GM10248 (cell line): ENCODE results near the gene ABHD16B.

ENCODE experiments used
- CTCF ChIA-PET: fragments of 300-600 bp; sonication (Branson Sonifier 250); formaldehyde crosslinking; extraction: SDS; loops from one replicate; lab custom pipeline; 2021; ENCODE audit warnings: antibody characterized with exemption; lab: Yijun Ruan, JAX
- POLR2A ChIA-PET: fragments of 350-650 bp; sonication (Branson Sonifier 250); formaldehyde crosslinking; extraction: SDS; loops from one replicate; lab custom pipeline; 2020; ENCODE audit warnings: antibody characterized with exemption; lab: Yijun Ruan, JAX
- DNase-seq: peaks from one replicate; pipeline ENCODE4 v3.0.0; 2012; ENCODE audit errors: extremely low spot score
- CTCF ChIP-seq: IDR thresholded peaks from 2 replicates; pipeline ENCODE4 v1.5.1; 2012; ENCODE audit warnings: mild to moderate bottlenecking, low read depth; ENCODE audit errors: extremely low read depth, missing control alignments, control extremely low read depth

ABHD16B gene

GRCh38 chr20:63840405-63840828, 20.9 kb upstream of the ABHD16B start:
- ChIA-PET POLR2A (no interaction called here), CTCF (interaction anchor here (0.7 kb wide), 1 partner anchor 179 kb away, joined by 3 read pairs; no protein-coding TSS in a partner anchor)
- no peak for DNase-seq
- no peak for TF ChIP-seq CTCF

- CTCF ChIA-PET, result no interaction called here
- no peak for DNase-seq
- no peak for TF ChIP-seq CTCF
- POLR2A ChIA-PET, result no interaction called here
Measured at GRCh38 chr20:63842258-63842657, 19.0 kb upstream of the ABHD16B start.

- TF ChIP-seq CTCF, result no peak
- ChIA-PET POLR2A (no interaction called here), CTCF (no interaction called here)
- DNase-seq, result no peak
Measured at GRCh38 chr20:63843222-63843621, 18.1 kb upstream of the ABHD16B start.

GRCh38 chr20:63843778-63844177, 17.5 kb upstream of the ABHD16B start:
- no peak for DNase-seq
- ChIA-PET POLR2A (no interaction called here), CTCF (no interaction called here)
- no peak for TF ChIP-seq CTCF

GRCh38 chr20:63844511-63844991, 16.7 kb upstream of the ABHD16B start:
- no peak for DNase-seq
- no peak for TF ChIP-seq CTCF
- POLR2A ChIA-PET, result no interaction called here
- CTCF ChIA-PET, result no interaction called here

- no peak for TF ChIP-seq CTCF
- ChIA-PET CTCF (no interaction called here), POLR2A (no interaction called here)
- DNase-seq, result no peak
Measured at GRCh38 chr20:63846128-63846771, 15.0 kb upstream of the ABHD16B start.
